H1 (cell line): ENCODE results near the gene ATP6V0E2. TPM values are rescaled to one million over a fixed set of nuclear protein-coding genes. Genes with fewer than 3 reads are reported as not detected.

Experiments used
- CTCF ChIA-PET: fragments of 300-600 bp; sonication (Branson Sonifier 250); formaldehyde crosslinking; loops from one replicate; lab custom pipeline; 2021; ENCODE audit not compliant: partially characterized antibody; lab: Charles Lee
- POLR2A ChIA-PET: fragments of 300-600 bp; sonication (Branson Sonifier 250); formaldehyde crosslinking; loops from one replicate; lab custom pipeline; 2021; ENCODE audit warnings: inconsistent platforms; ENCODE audit not compliant: partially characterized antibody; lab: Charles Lee
- DNase-seq, 2 experiments: peaks; one replicate each; pipeline versions ENCODE4 v3.0.0 to v3.0.0-alpha.2; 2010 to 2022; ENCODE audit warnings: low spot score in 2 of 2, low read depth in 1 of 2, mixed read lengths in 1 of 2
- FAIRE-seq: peaks from 2 replicates; lab custom pipeline; 2011; peaks lifted over from hg19 to GRCh38; lab: Jason Lieb, UNC
- H2AFZ ChIP-seq: 2 replicates; pipeline ENCODE4 v1.8.1; 2012; ENCODE audit warnings: low read length, inconsistent platforms
- H2AK5ac ChIP-seq: 2 replicates; pipeline ENCODE4 v1.6.1; 2013; ENCODE audit warnings: low read depth, low read length
- H2BK120ac ChIP-seq: replicated peaks from 2 replicates; pipeline ENCODE3; 2013; ENCODE audit warnings: low read depth, low read length, inconsistent platforms
- H2BK12ac ChIP-seq: 2 replicates; pipeline ENCODE4 v1.6.1; 2013; ENCODE audit warnings: low read depth, low read length
- H2BK15ac ChIP-seq: 2 replicates; pipeline ENCODE4 v1.6.1; 2013; ENCODE audit warnings: low read length
- H2BK20ac ChIP-seq: 2 replicates; pipeline ENCODE4 v1.6.1; 2013; ENCODE audit warnings: low read length
- H2BK5ac ChIP-seq: 2 replicates; pipeline ENCODE4 v1.6.1; 2013; ENCODE audit warnings: low read depth, low read length
- H3K14ac ChIP-seq: 2 replicates; pipeline ENCODE4 v1.6.1; 2013; ENCODE audit warnings: inconsistent platforms; ENCODE audit not compliant: insufficient read length
- H3K18ac ChIP-seq: 2 replicates; pipeline ENCODE4 v1.6.1; 2013; ENCODE audit warnings: low read length; ENCODE audit errors: extremely low read depth
- H3K23ac ChIP-seq: 2 replicates; pipeline ENCODE4 v1.6.1; 2013; ENCODE audit warnings: inconsistent platforms; ENCODE audit not compliant: insufficient read length
- H3K23me2 ChIP-seq: 2 replicates; pipeline ENCODE4 v1.6.1; 2013; ENCODE audit warnings: low read depth, low read length
- H3K27ac ChIP-seq: 2 replicates; pipeline ENCODE4 v1.6.1; 2011; ENCODE audit warnings: low read depth, low read length, inconsistent platforms
- H3K27me3 ChIP-seq, 4 experiments: replicated peaks in 1 of 4; 1 replicate in 1 of 4; 2 replicates in 3 of 4; pipeline versions ENCODE4 v1.6.1 to v1.8.1; 2011 to 2013; ENCODE audit warnings: low read length in 3 of 4, mild to moderate bottlenecking in 3 of 4, inconsistent platforms in 2 of 4, mixed read lengths in 2 of 4, moderate library complexity in 1 of 4; ENCODE audit not compliant: control insufficient read depth in 3 of 4, insufficient read depth in 3 of 4; ENCODE audit errors: extremely low read depth in 1 of 4
- H3K36me3 ChIP-seq, 4 experiments: 2 replicates each; pipeline versions ENCODE4 v1.6.1 to v1.8.1; 2011 to 2013; ENCODE audit warnings: mild to moderate bottlenecking in 4 of 4, low read length in 3 of 4, moderate library complexity in 2 of 4, control low read depth in 1 of 4, inconsistent platforms in 1 of 4; ENCODE audit not compliant: insufficient read depth in 4 of 4, control insufficient read depth in 2 of 4
- H3K4ac ChIP-seq: replicated peaks from 2 replicates; pipeline ENCODE3; 2013; ENCODE audit warnings: low read length, low read depth, mixed read lengths, inconsistent platforms; ENCODE audit not compliant: insufficient read length
- H3K4me1 ChIP-seq, 4 experiments: replicated peaks in 1 of 4; 1 replicate in 1 of 4; 2 replicates in 3 of 4; pipeline versions ENCODE4 v1.6.1 to v1.8.1; 2011 to 2013; ENCODE audit warnings: low read length in 3 of 4, inconsistent platforms in 2 of 4, mixed read lengths in 1 of 4; ENCODE audit not compliant: insufficient read depth in 4 of 4, control insufficient read depth in 3 of 4
- H3K4me2 ChIP-seq, 2 experiments: 2 replicates each; pipeline versions ENCODE4 v1.6.1 to v1.8.1; 2011 to 2013; ENCODE audit warnings: low read depth in 2 of 2, low read length in 2 of 2, control low read depth in 1 of 2, inconsistent platforms in 1 of 2, mild to moderate bottlenecking in 1 of 2; ENCODE audit not compliant: insufficient read depth in 1 of 2
- H3K4me3 ChIP-seq, 4 experiments: fragments of 200-600, 300-600 bp in 1 of 4; sonication (generic), shearing (Covaris generic), sonication (Bioruptor Twin) in 1 of 4; 2 replicates each; pipeline versions ENCODE4 v1.5.1 to v1.8.1; 2011 to 2016; ENCODE audit warnings: low read length in 4 of 4, low read depth in 3 of 4, control low read depth in 2 of 4, inconsistent platforms in 2 of 4, mild to moderate bottlenecking in 2 of 4, mixed read lengths in 1 of 4, moderate library complexity in 1 of 4; ENCODE audit not compliant: insufficient read depth in 2 of 4; ENCODE audit errors: extremely low read depth in 1 of 4
- H3K56ac ChIP-seq: replicated peaks from 2 replicates; pipeline ENCODE3; 2013; ENCODE audit warnings: low read depth, mild to moderate bottlenecking, mixed read lengths, low read length, inconsistent platforms; ENCODE audit not compliant: insufficient read length
- H3K79me1 ChIP-seq: 2 replicates; pipeline ENCODE4 v1.6.1; 2013; ENCODE audit warnings: low read depth, low read length, control low read depth
- H3K79me2 ChIP-seq, 2 experiments: 2 replicates each; pipeline versions ENCODE4 v1.6.1 to v1.8.1; 2012 to 2013; ENCODE audit warnings: low read length in 2 of 2, mild to moderate bottlenecking in 2 of 2, inconsistent platforms in 1 of 2; ENCODE audit not compliant: insufficient read depth in 2 of 2, control insufficient read depth in 1 of 2
- H3K9ac ChIP-seq, 4 experiments: replicated peaks in 1 of 4; 1 replicate in 1 of 4; 2 replicates in 3 of 4; pipeline versions ENCODE4 v1.6.1 to v1.8.1; 2011 to 2013; ENCODE audit warnings: low read depth in 3 of 4, low read length in 3 of 4, control low read depth in 2 of 4, mild to moderate bottlenecking in 2 of 4, moderate library complexity in 2 of 4, inconsistent platforms in 1 of 4; ENCODE audit errors: extremely low read depth in 1 of 4
- H3K9me3 ChIP-seq, 2 experiments: 2 replicates each; pipeline versions ENCODE4 v1.6.1 to v1.8.1; 2012 to 2013; ENCODE audit warnings: mild to moderate bottlenecking in 2 of 2, moderate library complexity in 2 of 2, control low read depth in 1 of 2, inconsistent platforms in 1 of 2, low read depth in 1 of 2, low read length in 1 of 2, mixed read lengths in 1 of 2; ENCODE audit not compliant: insufficient read depth in 2 of 2
- H4K20me1 ChIP-seq, 2 experiments: replicated peaks in 1 of 2; 2 replicates each; pipeline versions ENCODE3 to v1.8.1; 2011 to 2013; ENCODE audit warnings: inconsistent platforms in 2 of 2, low read length in 2 of 2, mild to moderate bottlenecking in 1 of 2; ENCODE audit not compliant: insufficient read depth in 2 of 2, control insufficient read depth in 1 of 2
- H4K5ac ChIP-seq: 2 replicates; pipeline ENCODE4 v1.6.1; 2013; ENCODE audit warnings: low read length, low read depth, mixed read lengths, inconsistent platforms; ENCODE audit not compliant: insufficient read length
- H4K8ac ChIP-seq: 2 replicates; pipeline ENCODE4 v1.8.0; 2013; ENCODE audit warnings: mild to moderate bottlenecking, moderate library complexity, low read length, inconsistent platforms; ENCODE audit not compliant: insufficient read depth; ENCODE audit errors: extremely low read depth
- H4K91ac ChIP-seq: replicated peaks from 2 replicates; pipeline ENCODE3; 2013; ENCODE audit warnings: low read length, mixed read lengths, inconsistent platforms; ENCODE audit not compliant: insufficient read length
- BACH1 ChIP-seq: IDR thresholded peaks from 2 replicates; pipeline ENCODE4 v1.6.1; 2012; ENCODE audit warnings: low read length, improper control_type of control experiment
- GTF2F1 ChIP-seq: IDR thresholded peaks from 2 replicates; pipeline ENCODE4 v1.6.1; 2012; ENCODE audit warnings: low read depth, low read length, improper control_type of control experiment, borderline replicate concordance
- KDM4A ChIP-seq: IDR thresholded peaks from one replicate; pipeline ENCODE4 v1.7.1; 2012; ENCODE audit warnings: low read depth, mild to moderate bottlenecking, moderate library complexity, low read length, inconsistent platforms; ENCODE audit not compliant: severe bottlenecking
- NRF1 ChIP-seq: IDR thresholded peaks from 2 replicates; pipeline ENCODE4 v1.6.1; 2011; ENCODE audit warnings: mild to moderate bottlenecking, low read depth, low read length, improper control_type of control experiment
- POU5F1 ChIP-seq: IDR thresholded peaks from 2 replicates; pipeline ENCODE4 v1.6.1; 2011; ENCODE audit warnings: low read depth, mild to moderate bottlenecking, low read length, moderate library complexity
- SIRT6 ChIP-seq: IDR thresholded peaks from one replicate; pipeline ENCODE4 v1.7.1; 2012; ENCODE audit warnings: low read length, inconsistent platforms
- SRF ChIP-seq: IDR thresholded peaks from 2 replicates; pipeline ENCODE4 v1.6.1; 2011; ENCODE audit warnings: mild to moderate bottlenecking, low read depth, low read length, moderate library complexity
- TAF7 ChIP-seq: optimal IDR thresholded peaks from 2 replicates; pipeline ENCODE3; 2011; ENCODE audit warnings: low read depth, mild to moderate bottlenecking, inconsistent platforms, low read length, moderate library complexity, borderline replicate concordance
- WGBS, 2 experiments: shearing (Covaris generic) in 1 of 2; methylation state at CpG; one replicate each; pipeline versions ENCODE4 v1.1.6 to v1.1.7; 2013 to 2015; ENCODE audit warnings: low lambda C conversion rate in 2 of 2, mixed read lengths in 2 of 2, inconsistent platforms in 1 of 2, low coverage in 1 of 2, missing lambda C conversion rate in 1 of 2; ENCODE audit not compliant: insufficient replicate concordance in 2 of 2, insufficient coverage in 1 of 2, insufficient read length in 1 of 2; ENCODE audit errors: extremely low coverage in 1 of 2, missing lambda C conversion rate in 1 of 2; 5-methylcytosine and 5-hydroxymethylcytosine counted together
- polyA plus RNA-seq, 7 experiments: library from polyadenylated mRNA; depleted of rRNA in 3 of 7; stranded (reverse) in 5 of 7; unstranded in 2 of 7; fragments of >200 nt in 5 of 7; fragments of 200-250 nt in 2 of 7; gene quantifications; 1 replicate in 5 of 7; 2 replicates in 1 of 7; 4 replicates in 1 of 7; pipeline versions ENCODE4 v1.2.1 to v1.2.3, GENCODE V29; 2011 to 2013; ENCODE audit warnings: missing spikeins in 2 of 7, mixed read lengths in 2 of 7
- total RNA-seq: library from RNA; stranded (reverse); fragmentation: NEBNext Ultra II Directional; extraction: Animal tissue kit (Norgen Biotek cat#: 25700); gene quantifications from 2 replicates; pipeline ENCODE4 v1.2.1, GENCODE V29; 2021
- TF ChIP-seq, protein P1 (sequence below): IDR thresholded peaks from 2 replicates; pipeline ENCODE4 v1.6.1; 2012; ENCODE audit warnings: inconsistent platforms
- TF ChIP-seq, protein P2 (sequence below), 3 experiments: IDR thresholded peaks; 1 replicate in 2 of 3; 2 replicates in 1 of 3; pipeline versions ENCODE4 v1.5.1 to v1.6.1; 2011; ENCODE audit warnings: low read length in 3 of 3, mild to moderate bottlenecking in 3 of 3, inconsistent platforms in 2 of 3, low read depth in 1 of 3, moderate library complexity in 1 of 3; ENCODE audit not compliant: insufficient read depth in 1 of 3; ENCODE audit errors: control extremely low read depth in 1 of 3

The ATP6V0E2 gene
- total and polyA plus RNA-seq, 2 of the 8 experiments (the other 6 are each of a cell fraction or from before 2014, with no cell fraction given), result 26.1 to 47.9 TPM

DNA sequence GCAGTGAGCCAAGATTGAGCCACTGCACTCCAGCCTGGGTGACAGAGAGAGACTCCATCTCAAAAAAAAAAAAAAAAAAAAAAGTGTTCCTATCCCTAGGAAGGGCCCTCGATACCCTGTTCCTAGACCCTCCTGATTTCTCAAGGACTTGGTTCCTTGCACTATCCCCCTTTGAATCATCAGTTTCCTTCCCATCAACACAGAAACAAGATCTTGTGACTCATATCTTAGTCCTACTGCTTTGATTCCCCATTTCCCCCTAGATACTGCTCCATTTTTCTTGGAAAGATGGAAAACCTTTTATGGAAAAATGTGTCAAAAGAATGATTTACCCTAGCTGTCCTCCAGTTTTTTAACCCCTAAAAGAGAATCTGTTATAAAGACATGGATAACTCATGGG is 37.3 kb upstream of the ATP6V0E2 start:
- POLR2A ChIA-PET, result interaction anchor here (1.0 kb wide), 1 partner anchor 8 kb away, joined by 3 read pairs; no protein-coding TSS in a partner anchor
- no peak for FAIRE-seq
- TF ChIP-seq SIRT6 (no peak), TAF7 (no peak), GTF2F1 (no peak), POU5F1 (no peak), BACH1 (no peak), SRF (no peak), KDM4A (no peak), NRF1 (no peak)
- TF ChIP-seq, protein P1, sequence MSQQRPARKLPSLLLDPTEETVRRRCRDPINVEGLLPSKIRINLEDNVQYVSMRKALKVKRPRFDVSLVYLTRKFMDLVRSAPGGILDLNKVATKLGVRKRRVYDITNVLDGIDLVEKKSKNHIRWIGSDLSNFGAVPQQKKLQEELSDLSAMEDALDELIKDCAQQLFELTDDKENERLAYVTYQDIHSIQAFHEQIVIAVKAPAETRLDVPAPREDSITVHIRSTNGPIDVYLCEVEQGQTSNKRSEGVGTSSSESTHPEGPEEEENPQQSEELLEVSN, result no peak
- TF ChIP-seq, protein P2, sequence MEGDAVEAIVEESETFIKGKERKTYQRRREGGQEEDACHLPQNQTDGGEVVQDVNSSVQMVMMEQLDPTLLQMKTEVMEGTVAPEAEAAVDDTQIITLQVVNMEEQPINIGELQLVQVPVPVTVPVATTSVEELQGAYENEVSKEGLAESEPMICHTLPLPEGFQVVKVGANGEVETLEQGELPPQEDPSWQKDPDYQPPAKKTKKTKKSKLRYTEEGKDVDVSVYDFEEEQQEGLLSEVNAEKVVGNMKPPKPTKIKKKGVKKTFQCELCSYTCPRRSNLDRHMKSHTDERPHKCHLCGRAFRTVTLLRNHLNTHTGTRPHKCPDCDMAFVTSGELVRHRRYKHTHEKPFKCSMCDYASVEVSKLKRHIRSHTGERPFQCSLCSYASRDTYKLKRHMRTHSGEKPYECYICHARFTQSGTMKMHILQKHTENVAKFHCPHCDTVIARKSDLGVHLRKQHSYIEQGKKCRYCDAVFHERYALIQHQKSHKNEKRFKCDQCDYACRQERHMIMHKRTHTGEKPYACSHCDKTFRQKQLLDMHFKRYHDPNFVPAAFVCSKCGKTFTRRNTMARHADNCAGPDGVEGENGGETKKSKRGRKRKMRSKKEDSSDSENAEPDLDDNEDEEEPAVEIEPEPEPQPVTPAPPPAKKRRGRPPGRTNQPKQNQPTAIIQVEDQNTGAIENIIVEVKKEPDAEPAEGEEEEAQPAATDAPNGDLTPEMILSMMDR (IDR thresholded peaks at IDR 0.05; ENCODE audit: control extremely low read depth in 1 of 3, insufficient read depth in 1 of 3, low read depth in 1 of 3, low read length in 3 of 3), result no peak

More for the DNA sequence above, 37.3 kb upstream of the ATP6V0E2 start:
- Histone ChIP-seq H3K18ac (no peak overlapping the region), H2BK5ac (no peak overlapping the region), H3K27ac (no peak overlapping the region), H4K8ac (no peak overlapping the region), H2BK120ac (no peak overlapping the region), H2BK15ac (no peak overlapping the region), H4K5ac (no peak overlapping the region), H2AFZ (no peak overlapping the region), H2BK20ac (no peak overlapping the region), H3K56ac (no peak overlapping the region), H3K4ac (no peak overlapping the region), H3K4me1 (peaks cover 2 to 6% (median 3%) of the 10 kb centered on the region in 4 experiments), H3K4me3 (no peak overlapping the region), H4K91ac (no peak overlapping the region), H3K79me2 (no peaks in the 10 kb centered on the region), H3K79me1 (no peaks in the 10 kb centered on the region), H2AK5ac (no peak overlapping the region), H3K4me2 (no peak overlapping the region), H3K27me3 (no peaks in the 10 kb centered on the region; a peak in 1 of 7 replicates), H3K36me3 (no peaks in the 10 kb centered on the region), H2BK12ac (no peak overlapping the region), H3K9me3 (no peaks in the 10 kb centered on the region), H3K14ac (no peak overlapping the region), H3K23me2 (peaks cover 5% of the 10 kb centered on the region; the same call in 1 of the 2 replicates), H4K20me1 (no peaks in the 10 kb centered on the region), H3K23ac (no peak overlapping the region), H3K9ac (no peak overlapping the region)
- CTCF ChIA-PET, result interaction anchor here (1.2 to 2.5 kb wide), 4 partner anchors 13 to 49 kb away, joined by 3 to 12 read pairs (median 6); no protein-coding TSS in a partner anchor
- 83% methylated on average over 1 of the region's 1 CpG; no CpG with 5 or more reads in 1 of the 2 experiments for WGBS, 2 experiments
- no peak for DNase-seq
